Activated CD4-positive, alpha-beta memory T cell treated with anti-CD3 and anti-CD28 coated beads, Interleukin-2, amount 10 ng/mL, durations not matched to agents 7 days and 5 days (primary cell): ENCODE results near the gene PVR. TPM values are rescaled to one million over a fixed set of nuclear protein-coding genes. Genes with fewer than 3 reads are reported as not detected.

Source experiments
- CTCF ChIA-PET: fragments of 350-600 bp; sonication (Branson Sonifier 250); formaldehyde crosslinking; loops from one replicate; lab custom pipeline; 2021; ENCODE audit warnings: antibody characterized with exemption, inconsistent platforms; lab: Charles Lee
- POLR2A ChIA-PET: fragments of 350-600 bp; sonication (Branson Sonifier 250); formaldehyde crosslinking; loops from one replicate; lab custom pipeline; 2021; ENCODE audit warnings: antibody characterized with exemption; lab: Charles Lee
- DNase-seq: peaks from one replicate; pipeline ENCODE4 v3.0.0-alpha.2; 2020
- H3K27ac Mint-ChIP-seq: one replicate; pipeline ENCODE4 v1.8.0; 2021; ENCODE audit warnings: mild to moderate bottlenecking, mixed read lengths
- H3K27me3 Mint-ChIP-seq: one replicate; pipeline ENCODE4 v1.8.0; 2021; ENCODE audit warnings: mixed read lengths
- H3K36me3 Mint-ChIP-seq: one replicate; pipeline ENCODE4 v1.8.0; 2021; ENCODE audit warnings: low read depth, mixed read lengths
- H3K4me1 Mint-ChIP-seq: one replicate; pipeline ENCODE4 v1.8.0; 2021; ENCODE audit warnings: mixed read lengths
- H3K4me3 Mint-ChIP-seq: one replicate; pipeline ENCODE4 v1.8.0; 2021; ENCODE audit warnings: mild to moderate bottlenecking, mixed read lengths
- H3K9me3 Mint-ChIP-seq: one replicate; pipeline ENCODE4 v1.8.0; 2021; ENCODE audit warnings: mixed read lengths
- total RNA-seq, 2 experiments: library from RNA; stranded (reverse); gene quantifications; one replicate each; pipeline ENCODE4 v1.2.3, GENCODE V29; 2021

The PVR gene
- total RNA-seq, 2 experiments from 2014 or later = 1.7 to 2.1 TPM

DNA sequence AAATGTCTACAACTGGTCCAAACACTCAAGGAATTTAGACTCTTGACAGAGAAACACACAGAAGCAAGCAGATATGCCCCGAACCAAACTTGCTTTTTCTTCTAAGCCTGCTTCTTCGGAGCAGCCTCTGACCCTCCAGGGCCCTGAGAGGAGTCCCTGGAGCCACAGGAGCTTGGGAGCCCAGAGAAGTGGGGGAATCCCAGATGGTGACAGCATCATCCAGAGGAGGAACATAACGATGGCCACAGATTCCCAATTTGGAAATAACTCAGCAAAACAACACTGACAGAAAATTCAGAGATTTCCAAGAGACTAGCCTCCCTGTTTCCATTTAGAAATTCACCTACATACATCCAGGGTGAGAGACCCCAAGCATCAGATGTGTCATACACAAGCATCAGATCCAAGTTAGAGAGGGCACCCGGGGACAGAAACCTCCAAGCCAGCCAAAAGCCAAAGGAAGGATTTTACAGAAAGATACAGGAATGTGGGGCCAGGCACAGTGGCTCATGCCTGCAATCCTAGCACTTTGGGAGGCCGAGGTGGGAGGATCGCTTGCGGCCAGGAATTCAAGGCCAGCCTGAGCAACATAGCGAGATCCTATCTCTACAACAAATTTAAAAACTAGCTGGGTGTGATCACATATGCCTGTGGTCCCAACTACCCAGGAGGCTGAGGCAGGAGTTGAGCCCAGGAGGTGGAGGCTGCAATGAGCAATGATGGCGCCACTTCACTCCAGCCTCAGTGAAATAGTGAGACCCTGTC is 2.0 kb upstream of the PVR start:
- H3K4me3 Mint-ChIP-seq = no peak overlapping the region

DNA sequence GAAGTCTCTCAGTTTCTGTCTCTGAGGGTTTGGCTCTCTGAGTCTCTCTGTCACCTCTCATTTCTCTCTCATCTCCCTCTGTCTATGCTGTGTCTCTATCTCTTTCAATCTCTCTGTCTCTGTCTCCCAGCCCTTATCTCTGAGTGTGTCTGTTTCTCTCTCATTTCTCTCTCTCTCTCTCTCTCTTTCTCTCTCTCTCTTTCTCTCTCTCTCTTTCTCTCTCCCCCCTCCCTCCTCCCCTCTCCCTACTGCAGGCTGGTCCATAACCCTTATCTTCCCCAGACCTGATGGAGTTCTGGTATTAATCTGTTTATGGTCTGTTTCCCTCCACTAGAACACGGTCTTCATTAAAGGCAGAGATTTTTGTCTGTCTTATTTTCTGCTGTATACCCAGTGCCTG is 1.3 kb upstream of the PVR start:
- no peak overlapping the region for H3K27ac Mint-ChIP-seq
- H3K36me3 Mint-ChIP-seq = no peaks in the 10 kb centered on the region
- no peak for DNase-seq
- ChIA-PET POLR2A (no interaction called here), CTCF (no interaction called here)
- no peak overlapping the region for H3K4me3 Mint-ChIP-seq
- H3K27me3 Mint-ChIP-seq = peaks cover 6% of the 10 kb centered on the region
- H3K4me1 Mint-ChIP-seq = peaks cover 8% of the 10 kb centered on the region
- H3K9me3 Mint-ChIP-seq = no peaks in the 10 kb centered on the region

More for the DNA sequence above, 2.0 kb upstream of the PVR start:
- ChIA-PET POLR2A (no interaction called here), CTCF (no interaction called here)
- H3K27ac Mint-ChIP-seq = no peak overlapping the region
- H3K36me3 Mint-ChIP-seq = no peaks in the 10 kb centered on the region
- no peaks in the 10 kb centered on the region for H3K9me3 Mint-ChIP-seq
- peaks cover 6% of the 10 kb centered on the region for H3K27me3 Mint-ChIP-seq
- peaks cover 8% of the 10 kb centered on the region for H3K4me1 Mint-ChIP-seq
- no peak for DNase-seq

DNA sequence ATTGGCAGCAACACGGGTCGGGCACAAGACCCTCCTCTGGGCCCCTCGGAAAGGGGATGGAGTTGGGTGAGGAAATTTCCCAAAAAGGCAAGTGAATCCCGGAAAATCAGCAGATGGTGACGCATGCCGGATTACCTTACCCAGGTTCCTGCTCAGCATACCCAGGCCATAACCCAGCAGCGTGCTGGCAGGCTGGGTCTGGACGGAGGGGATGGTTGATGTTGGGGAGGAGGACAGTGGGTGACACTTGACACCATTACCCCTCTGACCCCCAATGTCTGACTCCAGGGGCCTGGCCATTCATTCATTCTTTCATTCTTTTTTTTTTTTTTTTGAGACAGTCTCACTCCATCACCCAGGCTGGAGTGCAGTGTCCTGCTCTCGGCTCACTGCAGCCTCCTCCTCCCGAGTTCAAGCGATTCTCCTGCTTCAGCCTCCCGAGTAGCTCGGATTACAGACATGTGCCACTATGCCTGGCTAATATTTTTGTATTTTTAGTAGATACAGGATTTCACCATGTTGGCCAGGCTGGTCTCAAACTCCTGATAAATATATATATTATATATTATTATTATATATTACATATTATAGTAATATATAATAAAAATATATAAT is 799 bp downstream of the PVR start:
- Mint-ChIP-seq H3K27me3 (peaks cover 6% of the 10 kb centered on the region), H3K36me3 (no peaks in the 10 kb centered on the region), H3K4me3 (peak overlapping the region; percentile 71), H3K27ac (no peak overlapping the region), H3K9me3 (no peaks in the 10 kb centered on the region), H3K4me1 (peaks cover 8% of the 10 kb centered on the region)
- POLR2A ChIA-PET = no interaction called here
- CTCF ChIA-PET = interaction anchor here (0.7 to 1.2 kb wide), 3 partner anchors 126 to 931 kb away, joined by 3 to 4 read pairs (median 3); no protein-coding TSS in a partner anchor
- no peak for DNase-seq

DNA sequence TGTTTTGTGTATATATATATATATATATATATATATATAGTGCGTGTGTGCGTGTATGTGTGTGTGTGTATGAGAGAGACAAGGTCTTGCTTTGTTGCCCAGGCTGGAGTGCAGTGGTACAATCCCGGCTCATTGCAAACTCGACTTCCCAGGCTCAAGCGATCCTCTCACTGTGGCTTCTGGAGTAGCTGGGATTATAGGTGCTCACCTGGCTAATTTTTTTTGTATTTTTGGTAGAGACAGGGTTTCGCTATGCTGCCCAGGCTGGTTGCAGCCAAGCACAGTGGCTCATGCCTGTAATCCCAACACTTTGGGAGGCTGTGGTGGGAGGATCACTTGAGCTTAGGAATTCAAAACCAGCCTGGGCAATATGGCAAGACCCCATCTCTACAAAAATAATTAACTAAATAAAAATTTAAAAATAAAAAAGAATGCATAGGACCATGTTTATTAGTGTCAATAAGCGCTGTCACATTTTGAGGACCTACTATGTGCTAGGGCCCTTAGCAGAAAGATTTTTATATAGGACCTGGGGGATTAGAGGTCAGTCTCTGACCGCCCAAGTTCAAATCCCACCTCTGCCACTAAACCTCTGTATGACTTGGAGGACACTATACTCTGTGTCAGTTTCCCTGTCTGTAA is 1.8 kb downstream of the PVR start:
- Mint-ChIP-seq H3K27ac (no peak overlapping the region), H3K27me3 (peaks cover 6% of the 10 kb centered on the region), H3K4me1 (peaks cover 8% of the 10 kb centered on the region), H3K9me3 (no peaks in the 10 kb centered on the region), H3K36me3 (no peaks in the 10 kb centered on the region), H3K4me3 (no peak overlapping the region)
- DNase-seq = no peak
- CTCF ChIA-PET = no interaction called here
- POLR2A ChIA-PET = no interaction called here

DNA sequence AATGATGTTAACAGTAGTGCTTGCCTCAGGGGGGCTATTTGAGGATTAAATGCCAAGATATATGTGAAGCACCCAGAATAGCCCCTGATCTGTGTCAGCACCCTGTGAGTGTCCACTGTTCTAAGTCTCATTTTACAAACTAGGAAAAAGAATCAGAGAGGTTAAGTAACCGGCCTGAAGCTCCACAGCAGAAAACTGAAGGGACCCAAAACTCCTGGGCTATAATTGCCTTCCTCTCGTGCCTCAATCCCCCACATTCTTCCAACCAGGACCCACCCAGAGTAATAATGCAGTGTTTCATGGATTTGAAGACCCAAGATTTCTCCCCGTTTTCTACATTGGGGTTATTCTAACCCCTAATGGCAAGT is 2.3 kb downstream of the PVR start:
- ChIA-PET CTCF (no interaction called here), POLR2A (no interaction called here)
- no peak for DNase-seq
- Mint-ChIP-seq H3K4me3 (no peak overlapping the region), H3K36me3 (no peaks in the 10 kb centered on the region), H3K27me3 (peaks cover 6% of the 10 kb centered on the region), H3K9me3 (no peaks in the 10 kb centered on the region), H3K4me1 (peaks cover 8% of the 10 kb centered on the region), H3K27ac (no peak overlapping the region)

DNA sequence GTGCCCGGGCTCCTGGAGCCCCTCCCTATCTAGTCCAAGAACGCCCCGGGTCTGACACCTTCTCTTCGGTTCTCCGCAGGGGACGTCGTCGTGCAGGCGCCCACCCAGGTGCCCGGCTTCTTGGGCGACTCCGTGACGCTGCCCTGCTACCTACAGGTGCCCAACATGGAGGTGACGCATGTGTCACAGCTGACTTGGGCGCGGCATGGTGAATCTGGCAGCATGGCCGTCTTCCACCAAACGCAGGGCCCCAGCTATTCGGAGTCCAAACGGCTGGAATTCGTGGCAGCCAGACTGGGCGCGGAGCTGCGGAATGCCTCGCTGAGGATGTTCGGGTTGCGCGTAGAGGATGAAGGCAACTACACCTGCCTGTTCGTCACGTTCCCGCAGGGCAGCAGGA is 3.4 kb downstream of the PVR start:
- H3K4me3 Mint-ChIP-seq = no peak overlapping the region
- H3K4me1 Mint-ChIP-seq = peaks cover 8% of the 10 kb centered on the region
- CTCF ChIA-PET = interaction anchor here (0.8 kb wide), 1 partner anchor 199 kb away, joined by 3 read pairs; the partner anchor contains the start of gene NECTIN2
- POLR2A ChIA-PET = no interaction called here
- peaks cover 3% of the 10 kb centered on the region for H3K27me3 Mint-ChIP-seq
- H3K9me3 Mint-ChIP-seq = no peaks in the 10 kb centered on the region
- DNase-seq = no peak
- no peak overlapping the region for H3K27ac Mint-ChIP-seq
- no peaks in the 10 kb centered on the region for H3K36me3 Mint-ChIP-seq

DNA sequence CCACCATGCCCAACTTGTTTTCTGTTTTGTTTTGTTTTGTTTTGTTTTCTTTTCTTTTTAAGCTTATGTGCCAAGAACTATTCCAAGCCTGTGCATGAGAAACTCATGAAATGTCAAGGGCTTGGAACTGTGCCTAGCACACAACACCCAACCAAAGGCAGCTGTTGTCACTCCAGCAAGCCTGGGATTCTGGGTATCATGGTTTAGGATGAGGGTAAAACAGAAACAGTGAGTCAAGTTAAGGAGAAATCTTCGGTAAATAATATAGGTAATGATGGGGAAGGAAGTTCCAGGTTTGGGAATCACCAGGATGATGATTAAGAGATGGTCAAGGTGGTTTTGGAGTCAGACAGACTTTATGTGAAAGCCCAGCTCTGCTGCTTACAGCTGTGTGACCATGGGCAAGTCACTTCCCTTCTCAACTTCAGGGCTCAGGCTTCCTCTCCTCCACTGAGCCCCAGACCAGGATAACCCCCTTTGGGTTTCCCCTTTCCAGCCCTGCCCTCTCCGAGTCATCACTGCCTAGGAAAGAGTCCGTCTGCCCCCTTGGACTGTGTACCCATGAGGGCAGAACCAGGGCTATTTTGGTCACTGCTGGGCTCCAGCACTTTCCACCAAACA is 5.0 kb downstream of the PVR start:
- Mint-ChIP-seq H3K9me3 (no peaks in the 10 kb centered on the region), H3K4me3 (no peak overlapping the region), H3K4me1 (peaks cover 5% of the 10 kb centered on the region), H3K36me3 (no peaks in the 10 kb centered on the region), H3K27me3 (peaks cover 3% of the 10 kb centered on the region), H3K27ac (no peak overlapping the region)
- ChIA-PET POLR2A (no interaction called here), CTCF (interaction anchor here (0.6 to 1.4 kb wide), 3 partner anchors 8 to 352 kb away, joined by 3 read pairs; no protein-coding TSS in a partner anchor)
- DNase-seq = no peak

DNA sequence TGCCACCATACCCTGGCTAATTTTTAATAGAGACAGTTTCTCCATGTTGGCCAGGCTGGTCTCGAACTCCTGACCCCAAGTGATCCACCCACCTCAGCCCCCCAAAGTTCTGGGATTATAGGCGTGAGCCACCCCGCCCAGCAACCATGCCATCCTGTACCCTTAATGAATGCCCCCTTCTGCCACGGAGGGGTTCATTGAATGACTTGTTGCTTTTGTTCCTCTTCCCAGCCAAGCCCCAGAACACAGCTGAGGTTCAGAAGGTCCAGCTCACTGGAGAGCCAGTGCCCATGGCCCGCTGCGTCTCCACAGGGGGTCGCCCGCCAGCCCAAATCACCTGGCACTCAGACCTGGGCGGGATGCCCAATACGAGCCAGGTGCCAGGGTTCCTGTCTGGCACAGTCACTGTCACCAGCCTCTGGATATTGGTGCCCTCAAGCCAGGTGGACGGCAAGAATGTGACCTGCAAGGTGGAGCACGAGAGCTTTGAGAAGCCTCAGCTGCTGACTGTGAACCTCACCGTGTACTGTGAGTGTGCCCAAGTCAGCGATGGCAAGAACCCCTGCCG is 6.0 kb downstream of the PVR start:
- DNase-seq = no peak
- H3K36me3 Mint-ChIP-seq = no peaks in the 10 kb centered on the region
- no peaks in the 10 kb centered on the region for H3K9me3 Mint-ChIP-seq
- ChIA-PET CTCF (no interaction called here), POLR2A (no interaction called here)
- H3K27me3 Mint-ChIP-seq = no peaks in the 10 kb centered on the region
- peaks cover 4% of the 10 kb centered on the region for H3K4me1 Mint-ChIP-seq
- H3K4me3 Mint-ChIP-seq = no peak overlapping the region
- H3K27ac Mint-ChIP-seq = no peak overlapping the region

DNA sequence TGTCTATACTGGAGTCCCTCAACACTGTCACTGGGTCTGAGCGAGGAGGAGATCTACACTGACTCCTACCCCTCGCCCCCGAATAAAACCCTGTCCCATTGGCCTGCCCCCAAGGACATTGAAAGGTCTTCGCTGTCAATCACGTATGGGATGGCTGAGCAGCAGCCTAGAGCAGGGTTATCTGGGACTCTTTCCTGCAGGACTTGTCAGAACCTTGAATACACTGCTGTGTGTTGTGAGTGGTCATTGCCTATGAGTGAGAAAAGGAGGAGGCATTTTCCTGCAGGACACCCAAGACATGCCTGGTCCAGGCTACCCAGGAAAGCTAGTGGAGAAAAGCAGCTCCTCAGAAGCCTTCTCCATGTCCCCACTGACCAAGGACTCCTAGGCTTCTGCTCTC is 9.6 kb downstream of the PVR start:
- peaks cover 5% of the 10 kb centered on the region for H3K4me1 Mint-ChIP-seq
- POLR2A ChIA-PET = no interaction called here
- no peaks in the 10 kb centered on the region for H3K9me3 Mint-ChIP-seq
- CTCF ChIA-PET = interaction anchor here (0.7 to 4.3 kb wide), 5 partner anchors 10 to 262 kb away, joined by 3 to 39 read pairs (median 6); no protein-coding TSS in a partner anchor
- H3K36me3 Mint-ChIP-seq = no peaks in the 10 kb centered on the region
- no peak for DNase-seq
- no peaks in the 10 kb centered on the region for H3K27me3 Mint-ChIP-seq
- H3K27ac Mint-ChIP-seq = no peak overlapping the region
- H3K4me3 Mint-ChIP-seq = no peak overlapping the region

DNA sequence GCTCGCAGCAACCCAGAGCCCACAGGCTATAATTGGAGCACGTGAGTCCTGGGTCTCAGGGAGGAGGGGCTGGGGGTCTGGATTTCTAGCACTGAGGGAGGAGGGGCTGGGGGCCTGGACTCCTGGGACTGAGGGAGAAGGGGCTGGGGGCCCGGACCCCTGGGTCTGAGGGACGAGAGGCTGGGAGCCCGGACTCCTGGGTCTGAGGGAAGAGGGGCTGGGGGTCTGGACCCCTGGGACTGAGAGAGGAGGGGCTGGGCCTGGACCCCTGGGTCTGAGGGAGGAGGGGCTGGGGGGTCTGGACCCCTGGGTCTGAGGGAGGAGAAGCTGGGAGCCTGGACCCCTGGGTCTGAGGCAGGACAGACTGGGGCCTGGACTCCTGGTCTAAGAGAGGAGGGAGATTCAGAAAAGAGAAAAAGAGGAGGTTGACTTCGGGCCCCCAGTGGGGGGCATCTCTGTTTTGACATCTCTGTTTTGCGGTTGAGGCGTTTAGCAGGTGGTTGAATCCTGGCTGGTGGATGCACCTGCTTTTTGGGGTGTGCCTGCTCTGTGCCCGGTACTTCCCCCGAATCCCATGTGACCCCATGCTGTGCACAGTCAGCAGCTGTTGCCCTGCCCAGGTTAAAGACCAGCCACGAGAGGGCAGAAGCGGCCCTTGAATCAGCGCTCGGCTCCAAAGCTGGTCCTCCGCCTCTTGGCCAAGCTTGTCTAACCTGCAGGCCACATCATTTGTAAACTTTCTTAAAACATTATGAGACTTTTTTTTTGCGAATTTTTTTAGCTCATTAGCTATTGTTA is 10.5 kb downstream of the PVR start:
- POLR2A ChIA-PET = interaction anchor here (0.6 to 1.4 kb wide), 2 partner anchors 11 to 425 kb away, joined by 3 read pairs; partner anchors contain the start of genes GEMIN7 and PVR
- Mint-ChIP-seq H3K9me3 (no peaks in the 10 kb centered on the region), H3K4me3 (no peak overlapping the region), H3K4me1 (peaks cover 5% of the 10 kb centered on the region), H3K27me3 (no peaks in the 10 kb centered on the region), H3K27ac (no peak overlapping the region), H3K36me3 (no peaks in the 10 kb centered on the region)
- DNase-seq = peak; percentile 80
- CTCF ChIA-PET = interaction anchor here (0.6 to 4.3 kb wide), 14 partner anchors 9 to 236 kb away, joined by 3 to 39 read pairs (median 4); partner anchors contain the start of gene NECTIN2

DNA sequence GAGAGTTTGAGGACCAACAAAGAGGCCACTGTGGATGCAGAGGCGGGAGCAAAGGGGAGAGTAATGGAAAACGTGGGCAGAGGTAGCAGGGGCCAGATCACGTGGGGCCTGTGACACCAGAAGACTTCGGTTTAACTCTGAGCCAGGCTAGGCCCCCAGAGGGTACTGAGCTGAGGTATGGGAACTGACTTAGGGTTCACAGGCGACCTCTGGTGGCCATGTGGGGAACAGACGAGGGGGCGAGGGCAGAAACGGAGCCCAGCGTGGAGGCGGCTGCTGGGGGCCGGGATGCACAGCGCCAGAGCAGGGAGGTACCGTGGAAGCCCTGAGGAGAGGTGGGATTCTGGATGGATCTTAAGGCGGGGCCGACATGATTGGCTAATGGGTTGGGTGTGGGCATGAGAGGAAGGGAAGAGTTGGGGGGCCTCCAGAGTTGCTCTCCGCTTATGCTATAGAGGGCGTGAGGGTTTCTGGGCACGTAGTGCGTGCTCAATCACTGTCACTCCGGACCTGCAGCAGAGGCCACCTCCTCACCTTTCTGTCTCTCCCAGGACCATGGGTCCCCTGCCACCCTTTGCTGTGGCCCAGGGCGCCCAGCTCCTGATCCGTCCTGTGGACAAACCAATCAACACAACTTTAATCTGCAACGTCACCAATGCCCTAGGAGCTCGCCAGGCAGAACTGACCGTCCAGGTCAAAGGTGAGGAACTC is 13.7 kb downstream of the PVR start:
- Mint-ChIP-seq H3K4me1 (peaks cover 5% of the 10 kb centered on the region), H3K4me3 (no peak overlapping the region), H3K27ac (no peak overlapping the region), H3K9me3 (no peaks in the 10 kb centered on the region), H3K27me3 (no peaks in the 10 kb centered on the region), H3K36me3 (no peaks in the 10 kb centered on the region)
- ChIA-PET POLR2A (no interaction called here), CTCF (interaction anchor here (0.7 to 4.3 kb wide), 11 partner anchors 9 to 126 kb away, joined by 3 to 39 read pairs (median 5); no protein-coding TSS in a partner anchor)
- peak; percentile 64 for DNase-seq
